ENCODE results near the gene PLSCR4. TPM values are rescaled to one million over a fixed set of nuclear protein-coding genes. Genes with fewer than 3 reads are reported as not detected.
"Not testable (repeated sequence)": the region's sequence is repeated elsewhere in the genome, so short reads cannot be mapped to it uniquely, and the experiment has no call there.

PLSCR4 gene
- total RNA-seq, 2 experiments from 2014 or later = not detected

DNA sequence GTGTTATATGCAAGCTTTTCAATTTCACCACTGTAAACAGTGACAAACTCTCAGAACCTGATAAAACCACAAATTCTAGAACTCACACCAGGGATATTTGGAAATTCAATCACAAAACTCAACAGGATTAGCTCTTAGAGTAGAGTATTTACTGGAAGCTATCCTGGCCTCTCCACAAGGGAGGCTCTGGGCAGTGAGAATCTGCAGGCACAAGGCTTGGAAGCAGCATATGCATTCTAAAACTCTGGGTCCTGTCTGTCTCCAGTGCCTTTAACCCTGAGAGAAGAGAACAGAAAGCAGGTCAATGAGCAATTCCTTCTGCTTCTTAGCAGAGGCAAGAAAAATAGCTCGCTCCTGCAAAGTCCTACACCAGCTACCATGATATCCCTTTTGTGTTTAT is 23.4 kb downstream of the PLSCR4 start:
- no peak overlapping the region for H3K4me2 ChIP-seq (ENCODE audit: low read length)
- no peaks in the 10 kb centered on the region for H3K9me3 ChIP-seq (ENCODE audit: low read length)
- H3K4me3 ChIP-seq (ENCODE audit: low read depth, low read length, poor library complexity, severe bottlenecking) = no peak overlapping the region
- H3K36me3 ChIP-seq (ENCODE audit: insufficient read depth, low read length) = no peaks in the 10 kb centered on the region
- CTCF ChIA-PET (ENCODE audit: unreplicated experiment) = no interaction called here
- intact Hi-C loops (cut with micrococcal nuclease; ENCODE audit: unreplicated experiment) = no loop called here
- DNase-seq (ENCODE audit: low spot score) = no peak
- no peak overlapping the region for H2AFZ ChIP-seq (ENCODE audit: low read length)
- H4K20me1 ChIP-seq (ENCODE audit: insufficient read depth, low read length) = no peaks in the 10 kb centered on the region
- no TSS peak for BruUV-seq (replicated peaks)
- H3K9me2 ChIP-seq (ENCODE audit: insufficient read depth, low read length) = no peaks in the 10 kb centered on the region
- no peak for TF ChIP-seq EZH2phosphoT487 (IDR thresholded peaks at IDR 0.05; ENCODE audit: borderline replicate concordance, low read depth, low read length)
- TF ChIP-seq, protein P1, sequence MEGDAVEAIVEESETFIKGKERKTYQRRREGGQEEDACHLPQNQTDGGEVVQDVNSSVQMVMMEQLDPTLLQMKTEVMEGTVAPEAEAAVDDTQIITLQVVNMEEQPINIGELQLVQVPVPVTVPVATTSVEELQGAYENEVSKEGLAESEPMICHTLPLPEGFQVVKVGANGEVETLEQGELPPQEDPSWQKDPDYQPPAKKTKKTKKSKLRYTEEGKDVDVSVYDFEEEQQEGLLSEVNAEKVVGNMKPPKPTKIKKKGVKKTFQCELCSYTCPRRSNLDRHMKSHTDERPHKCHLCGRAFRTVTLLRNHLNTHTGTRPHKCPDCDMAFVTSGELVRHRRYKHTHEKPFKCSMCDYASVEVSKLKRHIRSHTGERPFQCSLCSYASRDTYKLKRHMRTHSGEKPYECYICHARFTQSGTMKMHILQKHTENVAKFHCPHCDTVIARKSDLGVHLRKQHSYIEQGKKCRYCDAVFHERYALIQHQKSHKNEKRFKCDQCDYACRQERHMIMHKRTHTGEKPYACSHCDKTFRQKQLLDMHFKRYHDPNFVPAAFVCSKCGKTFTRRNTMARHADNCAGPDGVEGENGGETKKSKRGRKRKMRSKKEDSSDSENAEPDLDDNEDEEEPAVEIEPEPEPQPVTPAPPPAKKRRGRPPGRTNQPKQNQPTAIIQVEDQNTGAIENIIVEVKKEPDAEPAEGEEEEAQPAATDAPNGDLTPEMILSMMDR (conservative IDR thresholded peaks at IDR 0.05; ENCODE audit: low read length) = no peak
- H3K79me2 ChIP-seq (ENCODE audit: insufficient read depth, low read depth, low read length) = no peaks in the 10 kb centered on the region
- no peak overlapping the region for H3K27ac ChIP-seq (ENCODE audit: low read depth, low read length, poor library complexity, severe bottlenecking)
- no peaks in the 10 kb centered on the region for H3K4me1 ChIP-seq (ENCODE audit: insufficient read depth, low read length, poor library complexity, severe bottlenecking)
- POLR2A ChIA-PET = no interaction called here

DNA sequence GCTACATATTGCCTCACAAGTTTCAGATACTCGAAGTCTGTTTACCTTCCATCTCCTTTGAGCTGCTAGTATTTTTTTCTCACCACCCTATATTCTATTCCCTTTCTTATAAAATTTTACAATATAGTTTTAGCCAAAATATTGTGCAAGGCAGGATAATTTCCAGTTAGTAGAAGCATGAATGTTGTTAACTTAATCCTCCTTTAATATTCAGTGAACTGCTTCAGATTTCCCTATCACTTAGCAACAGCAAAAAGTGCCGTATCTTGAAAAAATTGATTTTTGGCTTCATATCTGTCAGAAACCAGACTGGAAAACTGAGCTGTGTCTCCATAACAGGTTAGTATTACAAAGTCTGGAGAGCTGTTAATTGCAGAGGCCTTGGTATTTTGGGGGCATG is 24.0 kb downstream of the PLSCR4 start:
- no peaks in the 10 kb centered on the region for H3K4me1 ChIP-seq (ENCODE audit: insufficient read depth, low read length, poor library complexity, severe bottlenecking)
- H3K79me2 ChIP-seq (ENCODE audit: insufficient read depth, low read depth, low read length) = no peaks in the 10 kb centered on the region
- ChIA-PET CTCF (ENCODE audit: unreplicated experiment) (no interaction called here), POLR2A (no interaction called here)
- H3K9me3 ChIP-seq (ENCODE audit: low read length) = no peaks in the 10 kb centered on the region
- H3K36me3 ChIP-seq (ENCODE audit: insufficient read depth, low read length) = no peaks in the 10 kb centered on the region
- H3K9me2 ChIP-seq (ENCODE audit: insufficient read depth, low read length) = no peaks in the 10 kb centered on the region
- H4K20me1 ChIP-seq (ENCODE audit: insufficient read depth, low read length) = no peaks in the 10 kb centered on the region
- H3K27ac ChIP-seq (ENCODE audit: low read depth, low read length, poor library complexity, severe bottlenecking) = no peak overlapping the region
- DNase-seq (ENCODE audit: low spot score) = no peak
- intact Hi-C loops (cut with micrococcal nuclease; ENCODE audit: unreplicated experiment) = no loop called here
- H3K4me2 ChIP-seq (ENCODE audit: low read length) = no peak overlapping the region
- no TSS peak for BruUV-seq (replicated peaks)
- no peak overlapping the region for H3K4me3 ChIP-seq (ENCODE audit: low read depth, low read length, poor library complexity, severe bottlenecking)
- TF ChIP-seq, protein P1 (conservative IDR thresholded peaks at IDR 0.05; ENCODE audit: low read length) = no peak
- TF ChIP-seq EZH2phosphoT487 (IDR thresholded peaks at IDR 0.05; ENCODE audit: borderline replicate concordance, low read depth, low read length) = no peak
- H2AFZ ChIP-seq (ENCODE audit: low read length) = no peak overlapping the region

DNA sequence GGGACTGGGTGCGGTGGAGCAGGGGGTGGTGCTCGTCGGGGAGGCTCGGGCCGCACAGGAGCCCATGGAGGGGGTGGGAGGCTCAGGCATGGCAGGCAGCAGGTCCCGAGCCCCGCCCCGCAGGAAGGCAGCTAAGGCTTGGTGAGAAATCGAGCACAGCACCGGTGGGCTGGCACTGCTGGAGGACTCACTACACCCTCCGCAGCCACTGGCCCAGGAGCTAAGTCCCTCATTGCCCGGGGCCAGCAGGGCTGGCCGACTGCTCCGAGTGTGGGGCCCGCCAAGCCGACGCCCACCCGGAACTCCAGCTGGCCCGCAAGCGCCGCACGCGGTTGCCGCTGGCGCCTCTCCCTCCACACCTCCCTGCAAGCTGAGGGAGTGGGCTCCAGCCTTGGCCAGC is 25.4 kb downstream of the PLSCR4 start:
- H3K4me2 ChIP-seq (ENCODE audit: low read length); H4K20me1 ChIP-seq (ENCODE audit: insufficient read depth, low read length); H2AFZ ChIP-seq (ENCODE audit: low read length); H3K4me1 ChIP-seq (ENCODE audit: insufficient read depth, low read length, poor library complexity, severe bottlenecking); intact Hi-C loops (cut with micrococcal nuclease; ENCODE audit: unreplicated experiment); H3K9me2 ChIP-seq (ENCODE audit: insufficient read depth, low read length); H3K9me3 ChIP-seq (ENCODE audit: low read length); H3K27ac ChIP-seq (ENCODE audit: low read depth, low read length, poor library complexity, severe bottlenecking); DNase-seq (ENCODE audit: low spot score); H3K36me3 ChIP-seq (ENCODE audit: insufficient read depth, low read length); H3K4me3 ChIP-seq (ENCODE audit: low read depth, low read length, poor library complexity, severe bottlenecking); H3K79me2 ChIP-seq (ENCODE audit: insufficient read depth, low read depth, low read length); BruUV-seq (replicated peaks); CTCF ChIA-PET (ENCODE audit: unreplicated experiment); POLR2A ChIA-PET: not testable (repeated sequence)

All from OCI-LY7 (cell line).